Endothelial cell (in vitro differentiated cells): ENCODE results near the gene CLDN18. TPM values are rescaled to one million over a fixed set of nuclear protein-coding genes. Genes with fewer than 3 reads are reported as not detected.

Source experiments
- DNase-seq: peaks from one replicate; pipeline ENCODE4 v3.0.0; 2021; ENCODE audit warnings: low spot score
- H3K27ac Mint-ChIP-seq: one replicate; pipeline ENCODE4 v1.8.0; 2021; ENCODE audit warnings: mixed read lengths, inconsistent platforms; ENCODE audit not compliant: unreplicated experiment
- H3K27me3 Mint-ChIP-seq: one replicate; pipeline ENCODE4 v1.8.0; 2021; ENCODE audit warnings: mild to moderate bottlenecking, moderate library complexity, mixed read lengths, inconsistent platforms; ENCODE audit not compliant: unreplicated experiment
- H3K36me3 Mint-ChIP-seq: one replicate; pipeline ENCODE4 v1.8.0; 2021; ENCODE audit warnings: mild to moderate bottlenecking, low read depth, mixed read lengths, inconsistent platforms; ENCODE audit not compliant: unreplicated experiment
- H3K4me1 Mint-ChIP-seq: one replicate; pipeline ENCODE4 v1.8.0; 2021; ENCODE audit warnings: mild to moderate bottlenecking, mixed read lengths, inconsistent platforms; ENCODE audit not compliant: unreplicated experiment
- H3K4me3 Mint-ChIP-seq: one replicate; pipeline ENCODE4 v1.8.0; 2021; ENCODE audit warnings: mild to moderate bottlenecking, mixed read lengths, inconsistent platforms; ENCODE audit not compliant: unreplicated experiment
- H3K9me3 Mint-ChIP-seq: one replicate; pipeline ENCODE4 v1.8.0; 2021; ENCODE audit warnings: mixed read lengths, inconsistent platforms; ENCODE audit not compliant: unreplicated experiment
- total RNA-seq: library from RNA; stranded (reverse); fragmentation: NEBNext Ultra II Directional; extraction: Animal tissue kit (Norgen Biotek cat#: 25700); gene quantifications from one replicate; pipeline ENCODE4 v1.2.1, GENCODE V29; 2021; ENCODE audit not compliant: unreplicated experiment
- TF ChIP-seq, protein P1 (sequence below): fragments of 200-600 bp; sonication (generic); IDR thresholded peaks from one replicate; pipeline ENCODE4 v1.5.0; 2021; ENCODE audit warnings: antibody characterized with exemption; ENCODE audit not compliant: unreplicated experiment

CLDN18 gene
- total RNA-seq, 1 donor from 2014 or later, result not detected

DNA sequence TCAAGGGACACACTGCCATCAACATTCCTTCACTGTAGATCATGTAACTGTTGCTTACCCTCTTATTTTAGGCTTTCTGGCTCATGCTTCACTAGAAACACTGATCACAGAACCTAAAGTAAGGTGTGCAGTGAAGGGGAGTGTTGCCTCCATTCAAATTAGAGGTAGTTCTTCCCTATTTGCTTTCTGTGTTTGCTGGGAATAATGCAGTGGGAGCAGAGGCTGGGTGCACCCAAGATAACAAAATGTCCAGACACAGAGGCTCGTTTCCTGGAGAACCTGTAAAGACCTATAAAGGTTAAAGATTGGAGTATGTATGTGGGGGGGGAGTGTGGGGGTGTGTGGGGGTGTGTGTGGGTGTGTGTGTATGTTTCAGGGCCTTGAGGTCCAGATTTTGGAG is 2.1 kb upstream of the CLDN18 start:
- TF ChIP-seq, protein P1, sequence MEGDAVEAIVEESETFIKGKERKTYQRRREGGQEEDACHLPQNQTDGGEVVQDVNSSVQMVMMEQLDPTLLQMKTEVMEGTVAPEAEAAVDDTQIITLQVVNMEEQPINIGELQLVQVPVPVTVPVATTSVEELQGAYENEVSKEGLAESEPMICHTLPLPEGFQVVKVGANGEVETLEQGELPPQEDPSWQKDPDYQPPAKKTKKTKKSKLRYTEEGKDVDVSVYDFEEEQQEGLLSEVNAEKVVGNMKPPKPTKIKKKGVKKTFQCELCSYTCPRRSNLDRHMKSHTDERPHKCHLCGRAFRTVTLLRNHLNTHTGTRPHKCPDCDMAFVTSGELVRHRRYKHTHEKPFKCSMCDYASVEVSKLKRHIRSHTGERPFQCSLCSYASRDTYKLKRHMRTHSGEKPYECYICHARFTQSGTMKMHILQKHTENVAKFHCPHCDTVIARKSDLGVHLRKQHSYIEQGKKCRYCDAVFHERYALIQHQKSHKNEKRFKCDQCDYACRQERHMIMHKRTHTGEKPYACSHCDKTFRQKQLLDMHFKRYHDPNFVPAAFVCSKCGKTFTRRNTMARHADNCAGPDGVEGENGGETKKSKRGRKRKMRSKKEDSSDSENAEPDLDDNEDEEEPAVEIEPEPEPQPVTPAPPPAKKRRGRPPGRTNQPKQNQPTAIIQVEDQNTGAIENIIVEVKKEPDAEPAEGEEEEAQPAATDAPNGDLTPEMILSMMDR, result no peak
- Mint-ChIP-seq H3K36me3 (no peaks in the 10 kb centered on the region), H3K4me1 (no peaks in the 10 kb centered on the region), H3K9me3 (no peaks in the 10 kb centered on the region), H3K27me3 (no peaks in the 10 kb centered on the region), H3K27ac (no peak overlapping the region), H3K4me3 (no peak overlapping the region)
- no peak for DNase-seq

DNA sequence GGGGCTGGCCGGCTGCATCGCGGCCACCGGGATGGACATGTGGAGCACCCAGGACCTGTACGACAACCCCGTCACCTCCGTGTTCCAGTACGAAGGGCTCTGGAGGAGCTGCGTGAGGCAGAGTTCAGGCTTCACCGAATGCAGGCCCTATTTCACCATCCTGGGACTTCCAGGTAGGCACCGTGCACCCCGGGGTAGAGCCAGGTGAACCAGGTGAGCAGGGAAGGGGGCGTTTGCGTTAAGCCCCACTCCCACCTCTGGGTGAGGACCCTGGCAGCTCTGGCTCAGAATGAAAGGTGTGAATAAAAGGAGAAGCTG is 267 bp downstream of the CLDN18 start:
- no peak for DNase-seq
- Mint-ChIP-seq H3K27ac (no peak overlapping the region), H3K9me3 (no peaks in the 10 kb centered on the region), H3K4me1 (no peaks in the 10 kb centered on the region), H3K27me3 (no peaks in the 10 kb centered on the region), H3K36me3 (no peaks in the 10 kb centered on the region), H3K4me3 (no peak overlapping the region)
- TF ChIP-seq, protein P1, result no peak

DNA sequence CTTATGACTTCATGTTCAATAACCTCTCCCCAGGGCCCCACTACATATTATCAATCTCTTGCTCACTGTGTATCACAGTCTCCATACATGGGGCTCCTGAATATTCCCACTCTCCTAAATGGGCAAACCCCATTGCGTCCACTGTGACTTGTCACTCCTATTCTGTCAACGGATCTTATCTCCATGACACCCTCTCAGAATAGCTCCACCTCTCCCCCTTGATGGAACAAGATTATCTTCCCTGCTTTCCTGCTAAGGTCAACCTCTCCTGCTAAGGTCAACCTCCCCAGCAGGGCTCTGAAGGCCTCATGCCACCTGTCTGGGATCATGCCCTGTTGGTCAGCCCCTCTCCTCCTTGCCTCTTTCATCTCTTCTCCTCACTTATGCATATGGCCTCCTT is 1.8 kb downstream of the CLDN18 start:
- no peaks in the 10 kb centered on the region for H3K4me1 Mint-ChIP-seq
- TF ChIP-seq, protein P1, result no peak
- H3K4me3 Mint-ChIP-seq, result no peak overlapping the region
- H3K27ac Mint-ChIP-seq, result no peak overlapping the region
- no peaks in the 10 kb centered on the region for H3K9me3 Mint-ChIP-seq
- DNase-seq, result no peak
- no peaks in the 10 kb centered on the region for H3K36me3 Mint-ChIP-seq
- H3K27me3 Mint-ChIP-seq, result no peaks in the 10 kb centered on the region

DNA sequence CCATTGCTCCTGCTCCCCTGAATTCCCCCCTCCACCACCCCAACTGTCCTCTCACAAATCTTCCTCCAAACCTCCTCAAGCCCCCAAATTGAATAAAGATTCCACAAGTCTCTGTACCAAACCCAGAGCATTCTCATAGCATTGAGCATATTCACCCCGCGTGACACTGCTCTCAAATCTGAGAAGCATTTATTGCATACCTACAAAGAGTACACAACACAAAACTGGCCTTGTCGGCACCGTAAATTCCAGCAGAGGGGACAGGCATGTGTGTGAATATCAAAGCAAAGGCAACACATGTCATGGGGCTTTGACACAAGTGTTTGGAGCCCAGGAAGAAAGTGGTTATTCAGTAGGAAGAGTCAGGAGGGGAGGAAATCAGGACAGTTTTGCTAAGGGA is 2.6 kb downstream of the CLDN18 start:
- no peak for DNase-seq
- no peaks in the 10 kb centered on the region for H3K9me3 Mint-ChIP-seq
- TF ChIP-seq, protein P1, result no peak
- H3K4me3 Mint-ChIP-seq, result no peak overlapping the region
- no peaks in the 10 kb centered on the region for H3K36me3 Mint-ChIP-seq
- no peaks in the 10 kb centered on the region for H3K27me3 Mint-ChIP-seq
- no peaks in the 10 kb centered on the region for H3K4me1 Mint-ChIP-seq
- no peak overlapping the region for H3K27ac Mint-ChIP-seq

DNA sequence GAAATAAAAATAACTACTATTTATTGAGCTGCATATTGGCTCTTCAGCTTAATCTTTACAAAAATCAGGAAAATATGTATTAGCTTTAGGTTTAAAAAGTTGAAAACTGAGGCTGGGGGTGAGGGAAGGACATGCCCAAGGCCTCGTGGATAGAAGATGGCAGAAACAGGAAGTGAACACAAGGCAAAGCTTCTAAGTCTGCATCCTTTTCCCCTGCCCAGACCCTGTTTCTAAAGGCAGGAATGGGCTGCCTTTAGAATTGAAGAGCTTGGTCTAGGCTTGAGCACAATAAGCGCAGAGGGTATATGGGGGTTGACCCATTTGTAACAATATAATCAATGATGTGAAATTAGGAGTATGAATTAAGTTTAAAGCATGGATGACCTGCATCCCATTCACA is 6.1 kb downstream of the CLDN18 start:
- Mint-ChIP-seq H3K9me3 (no peaks in the 10 kb centered on the region), H3K27me3 (peaks cover 2% of the 10 kb centered on the region), H3K4me3 (no peak overlapping the region), H3K4me1 (no peaks in the 10 kb centered on the region), H3K36me3 (peaks cover 3% of the 10 kb centered on the region), H3K27ac (no peak overlapping the region)
- TF ChIP-seq, protein P1, result no peak
- no peak for DNase-seq
